Keratinocyte (primary cell): ENCODE measurements around the gene SDF2. TPM values are rescaled to one million over a fixed set of nuclear protein-coding genes. Genes with fewer than 3 reads are reported as not detected.

Experiments
- DNase-seq: peaks from one replicate; pipeline ENCODE4 v3.0.0-alpha.2; 2011; ENCODE audit warnings: low read depth, missing footprints, low spot score
- FAIRE-seq: peaks from 2 replicates; lab custom pipeline; 2011; peaks lifted over from hg19 to GRCh38; lab: Jason Lieb, UNC
- H2AFZ ChIP-seq: 2 replicates; pipeline ENCODE4 v1.6.0; 2012; ENCODE audit warnings: low read length, control low read depth, inconsistent platforms; ENCODE audit not compliant: control insufficient read depth
- H3K27ac ChIP-seq: 2 replicates; pipeline ENCODE4 v1.5.1; 2011; ENCODE audit warnings: low read length; ENCODE audit not compliant: control insufficient read depth, insufficient read depth
- H3K27me3 ChIP-seq: 3 replicates; pipeline ENCODE4 v1.6.0; 2011; ENCODE audit warnings: low read length; ENCODE audit not compliant: control insufficient read depth, insufficient read depth; ENCODE audit errors: extremely low read depth
- H3K36me3 ChIP-seq, 2 experiments: 2 replicates in 1 of 2; 3 replicates in 1 of 2; pipeline ENCODE4 v1.5.1; 2011; ENCODE audit warnings: low read length in 2 of 2, mild to moderate bottlenecking in 1 of 2; ENCODE audit not compliant: control insufficient read depth in 2 of 2, insufficient read depth in 2 of 2; ENCODE audit errors: extremely low read depth in 1 of 2
- H3K4me1 ChIP-seq: 3 replicates; pipeline ENCODE4 v1.5.1; 2011; ENCODE audit warnings: low read length; ENCODE audit not compliant: control insufficient read depth, insufficient read depth; ENCODE audit errors: extremely low read depth
- H3K4me2 ChIP-seq: 3 replicates; pipeline ENCODE4 v1.6.0; 2011; ENCODE audit warnings: low read depth, low read length; ENCODE audit not compliant: control insufficient read depth, insufficient read depth; ENCODE audit errors: extremely low read depth
- H3K4me3 ChIP-seq, 3 experiments: fragments of 200-600 bp in 1 of 3; sonication (generic) in 1 of 3; 2 replicates in 2 of 3; 3 replicates in 1 of 3; pipeline ENCODE4 v1.5.1; 2011 to 2016; ENCODE audit warnings: low read length in 3 of 3, mild to moderate bottlenecking in 3 of 3, control low read depth in 2 of 3, inconsistent platforms in 1 of 3, low read depth in 1 of 3, mixed read lengths in 1 of 3, mixed run types in 1 of 3, moderate library complexity in 1 of 3; ENCODE audit not compliant: control insufficient read depth in 2 of 3, insufficient read depth in 2 of 3; ENCODE audit errors: extremely low read depth in 1 of 3
- H3K79me2 ChIP-seq: 2 replicates; pipeline ENCODE4 v1.6.0; 2012; ENCODE audit warnings: low read length; ENCODE audit not compliant: control insufficient read depth, insufficient read depth
- H3K9ac ChIP-seq: 3 replicates; pipeline ENCODE4 v1.6.0; 2011; ENCODE audit warnings: low read length; ENCODE audit not compliant: control insufficient read depth, insufficient read depth; ENCODE audit errors: extremely low read depth
- H3K9me1 ChIP-seq: 3 replicates; pipeline ENCODE4 v1.6.0; 2011; ENCODE audit warnings: low read length; ENCODE audit not compliant: control insufficient read depth, insufficient read depth; ENCODE audit errors: extremely low read depth
- H3K9me3 ChIP-seq: 2 replicates; pipeline ENCODE4 v1.5.1; 2012; ENCODE audit warnings: low read depth, low read length; ENCODE audit not compliant: control insufficient read depth
- H4K20me1 ChIP-seq: 3 replicates; pipeline ENCODE4 v1.6.0; 2011; ENCODE audit warnings: low read length; ENCODE audit not compliant: control insufficient read depth, insufficient read depth; ENCODE audit errors: extremely low read depth
- EZH2 ChIP-seq: IDR thresholded peaks from one replicate; pipeline ENCODE4 v1.6.1; 2012; ENCODE audit warnings: inconsistent platforms, mild to moderate bottlenecking, low read length, moderate library complexity
- dilution Hi-C: fragments of 300-500 bp; cut with MboI; formaldehyde crosslinking; loops from one replicate; pipeline ENCODE4 v1.7.0; 2020; ENCODE audit warnings: low sequenced_read_pairs; ENCODE audit not compliant: extremely low pct_ligation_motif_present
- polyA plus RNA-seq, 5 experiments: library from polyadenylated mRNA; depleted of rRNA in 3 of 5; stranded (reverse) in 3 of 5; stranded (forward) in 1 of 5; unstranded in 1 of 5; fragments of >200 nt; gene quantifications; 1 replicate in 1 of 5; 2 replicates in 3 of 5; 3 replicates in 1 of 5; pipeline versions ENCODE4 v1.2.1 to v1.2.3, GENCODE V29; 2011 to 2012; ENCODE audit warnings: missing spikeins in 2 of 5, low read depth in 1 of 5, low replicate concordance in 1 of 5
- TF ChIP-seq, protein P1 (sequence below), 3 experiments: IDR thresholded peaks in 1 of 3; conservative IDR thresholded peaks in 1 of 3; optimal IDR thresholded peaks in 1 of 3; 2 replicates in 2 of 3; 3 replicates in 1 of 3; pipeline versions ENCODE3 to v1.5.1; 2011; ENCODE audit warnings: low read length in 3 of 3, mild to moderate bottlenecking in 3 of 3, moderate library complexity in 2 of 3, control low read depth in 1 of 3, inconsistent platforms in 1 of 3; ENCODE audit not compliant: insufficient read depth in 2 of 3; ENCODE audit errors: extremely low read depth in 1 of 3

SDF2 gene
- polyA plus RNA-seq, 1 donor (not counting 4 experiments of a cell fraction or from before 2014, with no cell fraction given) = 61.5 TPM

DNA sequence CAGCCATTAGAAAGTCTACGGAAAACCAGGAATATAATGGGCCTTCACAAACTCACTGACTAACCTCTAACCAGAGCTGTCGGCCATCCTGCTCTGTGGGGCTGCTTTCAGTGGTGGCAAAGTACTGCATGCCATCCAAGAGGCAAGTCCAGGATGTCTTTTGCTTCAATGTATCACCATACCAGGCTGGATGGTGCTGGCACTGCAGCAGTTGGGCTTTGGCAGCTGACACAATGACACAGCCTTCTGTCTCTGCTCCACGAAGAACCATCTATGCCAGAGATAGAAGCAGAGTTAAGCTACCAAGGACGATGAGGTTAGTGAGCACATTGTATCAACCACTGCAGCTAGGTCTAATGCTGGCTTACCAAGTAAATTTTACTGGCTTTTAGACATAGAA, 38.0 kb downstream of the SDF2 start:
- no peak overlapping the region for H3K4me2 ChIP-seq

DNA sequence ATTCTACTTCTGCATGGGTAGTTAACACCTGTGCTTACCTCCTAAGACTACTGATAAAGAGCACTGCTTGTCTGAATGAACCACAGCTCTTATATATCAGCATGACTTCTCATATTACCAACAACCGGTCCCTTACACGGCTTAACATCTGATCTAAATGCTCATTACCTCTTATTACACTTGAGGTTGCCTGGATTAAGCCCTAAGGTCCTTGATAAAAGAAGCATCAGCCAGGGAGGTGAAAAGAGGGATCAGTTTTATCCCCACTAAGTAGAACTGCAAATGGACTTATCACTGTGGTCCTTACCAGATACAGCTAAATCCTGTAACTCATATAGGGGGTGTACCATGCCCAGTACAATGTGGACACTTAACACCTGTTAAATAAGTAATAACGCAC, 39.5 kb downstream of the SDF2 start:
- FAIRE-seq (no peak), DNase-seq (no peak)
- H3K79me2 ChIP-seq = no peaks in the 10 kb centered on the region
- no peaks in the 10 kb centered on the region for H4K20me1 ChIP-seq
- dilution Hi-C loops = no loop called here
- no peaks in the 10 kb centered on the region for H3K4me1 ChIP-seq
- H3K36me3 ChIP-seq = peaks cover 47 to 55% of the 10 kb centered on the region in 2 experiments
- no peak for TF ChIP-seq EZH2
- TF ChIP-seq, protein P1, sequence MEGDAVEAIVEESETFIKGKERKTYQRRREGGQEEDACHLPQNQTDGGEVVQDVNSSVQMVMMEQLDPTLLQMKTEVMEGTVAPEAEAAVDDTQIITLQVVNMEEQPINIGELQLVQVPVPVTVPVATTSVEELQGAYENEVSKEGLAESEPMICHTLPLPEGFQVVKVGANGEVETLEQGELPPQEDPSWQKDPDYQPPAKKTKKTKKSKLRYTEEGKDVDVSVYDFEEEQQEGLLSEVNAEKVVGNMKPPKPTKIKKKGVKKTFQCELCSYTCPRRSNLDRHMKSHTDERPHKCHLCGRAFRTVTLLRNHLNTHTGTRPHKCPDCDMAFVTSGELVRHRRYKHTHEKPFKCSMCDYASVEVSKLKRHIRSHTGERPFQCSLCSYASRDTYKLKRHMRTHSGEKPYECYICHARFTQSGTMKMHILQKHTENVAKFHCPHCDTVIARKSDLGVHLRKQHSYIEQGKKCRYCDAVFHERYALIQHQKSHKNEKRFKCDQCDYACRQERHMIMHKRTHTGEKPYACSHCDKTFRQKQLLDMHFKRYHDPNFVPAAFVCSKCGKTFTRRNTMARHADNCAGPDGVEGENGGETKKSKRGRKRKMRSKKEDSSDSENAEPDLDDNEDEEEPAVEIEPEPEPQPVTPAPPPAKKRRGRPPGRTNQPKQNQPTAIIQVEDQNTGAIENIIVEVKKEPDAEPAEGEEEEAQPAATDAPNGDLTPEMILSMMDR (optimal IDR thresholded peaks at IDR 0.05 in 1 of 3, IDR thresholded peaks at IDR 0.05 in 1 of 3, conservative IDR thresholded peaks at IDR 0.05 in 1 of 3; ENCODE audit: extremely low read depth in 1 of 3, insufficient read depth in 2 of 3, low read length in 3 of 3) = no peak
- H3K27ac ChIP-seq = no peak overlapping the region
- no peaks in the 10 kb centered on the region for H3K9me3 ChIP-seq
- H3K9me1 ChIP-seq = no peaks in the 10 kb centered on the region
- no peak overlapping the region for H3K4me3 ChIP-seq
- H2AFZ ChIP-seq = no peak overlapping the region
- no peak overlapping the region for H3K4me2 ChIP-seq
- no peak overlapping the region for H3K9ac ChIP-seq
- no peaks in the 10 kb centered on the region for H3K27me3 ChIP-seq

More for the DNA sequence above, 38.0 kb downstream of the SDF2 start:
- Histone ChIP-seq H4K20me1 (no peaks in the 10 kb centered on the region), H3K27ac (no peak overlapping the region), H3K36me3 (peaks cover 50 to 62% of the 10 kb centered on the region in 2 experiments), H2AFZ (no peak overlapping the region), H3K27me3 (no peaks in the 10 kb centered on the region), H3K9me3 (no peaks in the 10 kb centered on the region), H3K4me3 (no peak overlapping the region), H3K9ac (no peak overlapping the region), H3K9me1 (no peaks in the 10 kb centered on the region), H3K79me2 (no peaks in the 10 kb centered on the region), H3K4me1 (no peaks in the 10 kb centered on the region)
- dilution Hi-C loops = no loop called here
- TF ChIP-seq EZH2 = no peak
- TF ChIP-seq, protein P1 (optimal IDR thresholded peaks at IDR 0.05 in 1 of 3, IDR thresholded peaks at IDR 0.05 in 1 of 3, conservative IDR thresholded peaks at IDR 0.05 in 1 of 3; ENCODE audit: extremely low read depth in 1 of 3, insufficient read depth in 2 of 3, low read length in 3 of 3) = no peak
- FAIRE-seq (no peak), DNase-seq (no peak)
